MV-4-11 (cell line): ENCODE results near the gene ZNF593.

ENCODE experiments used
- DNase-seq: peaks from one replicate; lab custom pipeline; 2025; lab: John Stamatoyannopoulos, UW

Gene ZNF593

GRCh38 chr1:26169669-26170471 lies at the start of gene ZNF593:
Gene ZNF593, plus strand, starts transcription at chr1:26169908. Its CDS starts 76 bp downstream, at chr1:26169984.
- DNase-seq, result peak; percentile 86

- peak; percentile 31 for DNase-seq
Observed at GRCh38 chr1:26121854-26122773, 47.6 kb upstream of the ZNF593 start.

- no peak for DNase-seq
Observed at GRCh38 chr1:26122988-26123973, 46.4 kb upstream of the ZNF593 start.

GRCh38 chr1:26124418-26125331 lies 45.0 kb upstream of the ZNF593 start:
- no peak for DNase-seq

GRCh38 chr1:26125382-26125781 lies 44.3 kb upstream of the ZNF593 start:
- DNase-seq, result no peak

GRCh38 chr1:26125946-26126320 lies 43.8 kb upstream of the ZNF593 start:
- DNase-seq, result no peak

GRCh38 chr1:26126321-26127084 lies 43.2 kb upstream of the ZNF593 start:
- peak; percentile 86 for DNase-seq

GRCh38 chr1:26127235-26128163 lies 42.2 kb upstream of the ZNF593 start:
- no peak for DNase-seq

- DNase-seq, result no peak
Observed at GRCh38 chr1:26129778-26130177, 39.9 kb upstream of the ZNF593 start.

GRCh38 chr1:26130695-26131094 lies 39.0 kb upstream of the ZNF593 start:
- DNase-seq, result no peak

- DNase-seq, result no peak
Observed at GRCh38 chr1:26132128-26132833, 37.4 kb upstream of the ZNF593 start.

- DNase-seq, result no peak
Observed at GRCh38 chr1:26132834-26133167, 36.9 kb upstream of the ZNF593 start.

GRCh38 chr1:26134466-26134865 lies 35.2 kb upstream of the ZNF593 start:
- DNase-seq, result no peak

GRCh38 chr1:26138974-26139558 lies 30.6 kb upstream of the ZNF593 start:
- no peak for DNase-seq

- DNase-seq, result no peak
Observed at GRCh38 chr1:26142159-26142558, 27.5 kb upstream of the ZNF593 start.

GRCh38 chr1:26145041-26145959 lies 24.4 kb upstream of the ZNF593 start:
- DNase-seq, result peak; percentile 66

GRCh38 chr1:26145960-26146294 lies 23.8 kb upstream of the ZNF593 start:
- no peak for DNase-seq
